ENCODE measurements around the gene PPP2R2C. TPM values are rescaled to one million over a fixed set of nuclear protein-coding genes. Genes with fewer than 3 reads are reported as not detected.

PPP2R2C gene
- polyA plus RNA-seq, 1 of the 3 experiments (the other 2 are of a cell fraction): 0.21 TPM

GRCh38 chr4:6381571-6382123, 90.8 kb downstream of the PPP2R2C start:
- H3F3A ChIP-seq (replicated peaks; ENCODE audit: insufficient read depth): no peaks in the 10 kb centered on the region
- no peak overlapping the region for H3K27ac ChIP-seq (ENCODE audit: low read depth in 2 of 2, low read length in 1 of 2)
- H3K36me3 ChIP-seq (replicated peaks in 1 of 2; ENCODE audit: control insufficient read depth in 1 of 2, insufficient read depth in 2 of 2, low read length in 1 of 2): no peaks in the 10 kb centered on the region
- no peak overlapping the region for H3K4me3 ChIP-seq (ENCODE audit: low read depth in 2 of 2, low read length in 1 of 2)
- H3K27me3 ChIP-seq (ENCODE audit: insufficient read depth): no peaks in the 10 kb centered on the region
- WGBS (ENCODE audit: low lambda C conversion rate): 60% methylated on average over 4 of the region's 4 CpGs
- no peak overlapping the region for H3K9ac ChIP-seq
- DNase-seq: no peak
- H3K9me3 ChIP-seq: no peaks in the 10 kb centered on the region
- no peak overlapping the region for H2AFZ ChIP-seq (ENCODE audit: low read depth)
- no peaks in the 10 kb centered on the region for H4K20me1 ChIP-seq (ENCODE audit: insufficient read depth)
- H3K4me2 ChIP-seq: no peak overlapping the region
- POLR2A ChIA-PET: no interaction called here
- no peaks in the 10 kb centered on the region for H3K9me2 ChIP-seq
- TF ChIP-seq SIN3A (IDR thresholded peaks at IDR 0.05; ENCODE audit: borderline replicate concordance, low read depth, low read length): no peak
- no peak for TF ChIP-seq IRF3 (IDR thresholded peaks at IDR 0.05; ENCODE audit: low read depth, low read length)
- TF ChIP-seq ELF1 (IDR thresholded peaks at IDR 0.05): no peak
- no peak for TF ChIP-seq RXRA (IDR thresholded peaks at IDR 0.05; ENCODE audit: borderline replicate concordance, low read depth)
- no peak for TF ChIP-seq GABPA (IDR thresholded peaks at IDR 0.05; ENCODE audit: low read depth)
- TF ChIP-seq USF1 (IDR thresholded peaks at IDR 0.05; ENCODE audit: borderline replicate concordance, low read depth): no peak
- no peak for TF ChIP-seq GATA2 (CRISPR knock-in tag; IDR thresholded peaks at IDR 0.05)
- no peak for TF ChIP-seq REST (IDR thresholded peaks at IDR 0.05; ENCODE audit: low read depth, low read length)
- no peak for TF ChIP-seq FOSL2 (IDR thresholded peaks at IDR 0.05; ENCODE audit: borderline replicate concordance, low read depth)
- no peak for TF ChIP-seq EP300 (IDR thresholded peaks at IDR 0.05; ENCODE audit: borderline replicate concordance in 1 of 2, low read depth in 1 of 2, low read length in 1 of 2)
- TF ChIP-seq MEF2A (IDR thresholded peaks at IDR 0.05; ENCODE audit: borderline replicate concordance, low read depth): no peak
- no peak for TF ChIP-seq RFX5 (IDR thresholded peaks at IDR 0.05; ENCODE audit: low read length)
- TF ChIP-seq TEAD4 (IDR thresholded peaks at IDR 0.05; ENCODE audit: borderline replicate concordance, insufficient read depth): no peak
- TF ChIP-seq USF2 (IDR thresholded peaks at IDR 0.05; ENCODE audit: borderline replicate concordance, low read depth, low read length): no peak
- TF ChIP-seq CTCF (IDR thresholded peaks at IDR 0.05): no peak
- TF ChIP-seq YY1 (IDR thresholded peaks at IDR 0.05; ENCODE audit: low read depth): no peak
- TF ChIP-seq TAF1 (IDR thresholded peaks at IDR 0.05; ENCODE audit: borderline replicate concordance, low read depth, low read length): no peak
- CTCF ChIA-PET: interaction anchor here (0.6 to 0.8 kb wide), 2 partner anchors 54 to 165 kb away, joined by 3 to 4 read pairs; no protein-coding TSS in a partner anchor
- peaks cover 0 to 8% of the 10 kb centered on the region in 2 experiments; a peak in 1 of 4 replicates for H3K4me1 ChIP-seq (ENCODE audit: control insufficient read depth in 1 of 2, insufficient read depth in 2 of 2, low read depth in 1 of 2, low read length in 1 of 2)
- no peaks in the 10 kb centered on the region for H3K79me2 ChIP-seq (ENCODE audit: insufficient read depth)

Measured in SK-N-SH (cell line).